AG09319 (cell line): ENCODE results near the gene ABCA4.

ENCODE experiments used
- DNase-seq: peaks from one replicate; pipeline ENCODE4 v3.0.0-alpha.2; 2010; ENCODE audit warnings: low read depth; ENCODE audit errors: extremely low read depth
- CTCF ChIP-seq: IDR thresholded peaks from 2 replicates; pipeline ENCODE4 v1.5.1; 2011; ENCODE audit warnings: low read depth, mild to moderate bottlenecking, inconsistent platforms, low read length, moderate library complexity

ABCA4 gene

DNA sequence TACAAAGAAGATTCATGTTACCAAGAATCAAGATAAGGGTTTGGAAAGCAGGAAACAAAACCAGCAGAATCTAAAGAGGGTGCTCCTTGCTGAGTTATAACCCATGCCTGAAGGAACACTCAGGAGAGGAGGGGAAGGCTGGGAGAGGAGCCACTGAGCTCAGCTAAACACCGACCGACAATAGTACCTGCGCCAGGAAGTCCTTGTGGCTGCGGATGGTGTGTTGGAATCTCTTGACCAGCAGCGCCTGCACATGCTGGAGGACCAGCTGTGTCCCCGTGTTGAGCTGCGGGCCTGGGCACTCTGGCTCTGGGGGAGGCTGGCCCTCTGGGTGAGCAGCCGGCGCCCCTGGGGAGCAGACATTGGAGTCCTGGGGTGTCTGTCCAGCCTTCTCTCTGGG lies 89.4 kb downstream of the ABCA4 start:
- no peak for DNase-seq

GRCh38 chr1:94031154-94031553 lies 89.8 kb downstream of the ABCA4 start:
- TF ChIP-seq CTCF, result no peak
- no peak for DNase-seq

More for the DNA sequence above, 89.4 kb downstream of the ABCA4 start:
- no peak for TF ChIP-seq CTCF

DNA sequence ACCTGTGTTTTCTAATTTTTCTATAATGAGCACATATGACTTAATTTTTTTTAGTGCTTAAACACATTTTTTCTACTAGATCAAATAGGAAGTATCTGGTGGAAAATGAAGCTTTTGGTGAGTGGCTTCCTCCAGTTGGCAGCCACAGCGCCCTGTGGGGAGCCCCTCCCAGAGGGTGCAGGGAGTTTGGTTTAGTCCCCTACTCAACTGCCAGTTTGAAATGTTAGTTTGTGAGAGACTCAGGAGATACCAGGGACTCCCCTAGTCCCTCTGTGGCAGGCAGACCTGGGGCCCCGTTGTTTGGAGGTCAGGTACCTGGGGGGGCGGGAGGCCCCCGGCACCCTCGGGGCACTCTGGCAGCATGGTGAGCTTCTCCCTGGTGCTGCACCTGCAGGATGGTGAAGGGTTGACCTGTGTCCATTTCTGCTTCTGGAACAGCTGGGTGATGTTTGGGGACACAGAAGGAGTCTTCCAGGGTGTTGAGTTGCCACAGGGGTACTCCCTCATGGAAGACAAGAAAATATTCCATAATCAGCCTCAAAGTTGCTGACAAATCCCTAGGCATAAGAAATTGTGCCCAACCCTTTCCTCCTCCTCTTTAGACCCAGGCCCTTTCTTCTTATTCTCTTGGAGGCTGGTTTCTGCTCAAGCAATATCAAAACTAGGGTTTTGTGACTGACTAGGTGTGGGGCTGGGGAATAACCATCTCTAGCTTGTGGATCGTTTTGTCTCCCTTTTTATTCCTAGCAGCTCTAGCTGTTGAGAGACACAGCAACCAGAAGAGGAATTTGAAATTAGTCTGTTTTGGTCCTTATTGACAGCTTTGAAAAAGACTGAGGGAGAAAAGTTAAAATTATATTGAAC lies 91.6 kb downstream of the ABCA4 start:
- DNase-seq, result no peak
- TF ChIP-seq CTCF, result no peak

DNA sequence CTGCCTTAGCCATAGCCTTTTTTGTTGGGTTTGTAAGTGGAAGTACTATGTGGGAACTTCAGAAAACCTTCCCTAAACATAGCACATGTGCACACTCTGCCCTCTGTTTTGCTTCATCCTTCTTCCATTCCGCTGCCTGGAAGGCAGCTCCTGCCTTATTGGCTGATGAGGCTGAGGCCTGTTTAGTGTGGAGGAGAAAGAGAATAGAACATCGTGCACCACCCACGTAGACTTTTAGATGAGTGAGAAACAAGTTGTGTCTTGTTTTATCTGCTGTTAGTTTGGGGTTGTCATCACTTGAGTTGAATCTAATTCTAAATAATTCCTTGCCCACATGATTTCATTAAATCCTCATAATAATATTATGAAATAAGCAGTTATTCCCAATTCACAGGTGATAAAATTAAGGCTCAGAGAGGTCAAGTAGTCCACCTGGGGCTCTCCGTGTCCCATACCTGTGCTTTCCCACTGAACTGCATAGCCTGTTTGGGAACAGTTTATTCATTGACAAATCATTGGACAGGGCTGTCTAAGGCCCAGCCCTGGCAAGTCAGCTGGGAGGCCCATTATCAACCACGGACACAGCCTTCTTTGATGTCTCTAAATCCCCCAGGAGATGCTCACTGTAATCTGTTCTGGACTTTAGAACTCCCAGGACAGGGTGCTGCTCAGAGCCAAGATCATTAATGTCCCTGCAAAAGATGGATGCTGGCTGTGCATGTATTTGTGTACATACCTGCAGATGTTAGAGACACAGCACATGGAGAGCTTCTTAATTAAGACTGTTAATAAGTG lies 93.0 kb downstream of the ABCA4 start:
- DNase-seq, result no peak
- no peak for TF ChIP-seq CTCF

DNA sequence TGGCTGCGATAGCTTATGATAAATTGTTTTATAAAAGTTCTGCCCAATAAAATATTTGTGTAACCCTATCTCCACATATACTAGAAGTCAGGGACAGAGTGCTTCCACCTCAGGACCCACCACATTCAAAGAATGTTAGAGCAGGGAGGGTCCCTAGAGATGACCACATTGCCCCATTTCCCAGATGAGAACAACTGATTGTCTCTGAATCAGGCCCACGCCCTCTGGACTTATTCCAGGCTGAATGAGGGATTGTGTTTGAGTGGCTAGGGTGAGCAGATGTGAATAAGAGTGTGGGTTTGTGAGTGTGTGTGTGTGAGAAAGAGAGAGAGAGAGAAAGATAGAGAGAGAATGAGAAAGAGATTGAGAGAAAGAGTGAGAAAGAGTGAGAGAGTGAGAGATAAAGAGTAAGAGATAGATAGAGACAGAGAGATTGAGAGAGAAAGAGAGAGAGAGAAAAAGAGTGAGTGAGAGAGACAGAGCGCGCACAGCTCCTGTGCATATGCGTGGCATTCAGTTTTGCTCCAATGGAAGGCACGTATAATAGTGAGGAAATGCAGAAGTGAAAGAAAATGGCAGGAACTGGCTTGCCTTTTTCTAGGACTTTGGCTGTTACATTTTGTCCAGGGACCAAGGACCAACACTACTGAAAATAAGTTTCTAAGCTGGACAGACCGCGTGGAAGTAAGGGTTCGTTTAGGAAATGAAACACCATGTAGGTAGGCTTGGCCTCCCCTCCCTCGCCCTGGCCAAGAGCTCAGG lies 94.1 kb downstream of the ABCA4 start:
- TF ChIP-seq CTCF, result no peak
- DNase-seq, result no peak

GRCh38 chr1:94025383-94026340 lies 95.3 kb downstream of the ABCA4 start:
- no peak for DNase-seq
- TF ChIP-seq CTCF, result peak; percentile 68
